Hippocampal formation (tissue), 2 donors: Measurements from ENCODE around the gene GFI1B.
"Not testable (repeated sequence)": the region's sequence is repeated elsewhere in the genome, so short reads cannot be mapped to it uniquely, and the experiment has no call there.

Source experiments
- DNase-seq, 2 donors: peaks; one replicate each; lab custom pipeline; 2025; lab: John Stamatoyannopoulos, UW

Gene GFI1B

DNA sequence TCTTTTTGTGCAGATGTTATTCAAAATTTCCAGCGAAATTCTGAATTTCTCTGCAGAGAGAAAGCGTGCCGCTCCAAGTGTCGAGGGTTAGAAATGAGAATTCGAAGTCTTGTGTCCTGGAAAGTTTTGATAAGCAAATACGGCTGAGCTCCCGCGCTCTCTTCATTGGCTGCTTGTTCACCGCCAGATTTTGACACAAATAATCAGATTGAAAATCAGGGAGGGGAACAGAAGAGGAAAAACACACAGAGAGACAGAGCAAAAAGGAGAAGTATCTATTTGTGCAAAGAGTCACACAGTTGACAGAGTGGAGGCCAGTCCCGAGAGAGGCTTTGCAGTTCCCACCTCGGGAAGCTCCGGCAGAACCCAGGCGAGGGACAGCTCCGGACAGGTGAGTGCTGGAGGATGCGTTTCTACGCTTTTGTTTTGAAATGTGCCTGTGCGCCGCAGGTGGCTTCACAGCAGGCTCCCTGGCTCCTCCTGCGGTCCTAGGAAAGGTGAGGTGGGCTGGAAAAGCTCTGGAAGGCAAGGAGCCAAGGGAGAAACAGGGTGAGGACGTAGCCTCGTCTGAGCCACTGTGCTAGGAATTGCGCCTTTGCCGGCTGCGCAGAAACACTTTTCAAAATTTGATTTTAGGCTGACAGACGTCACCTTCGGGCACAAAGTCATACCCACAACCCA, at the start of gene GFI1B:
GFI1B (plus strand) TSS at position 244 of the 681 bp plus-strand sequence. CDS start 7,985 bp downstream, outside the sequence.
- DNase-seq: no peak

- no peak for DNase-seq
Measured at GRCh38 chr9:132931178-132931735, 47.2 kb upstream of the GFI1B start.

- DNase-seq: no peak
Measured at GRCh38 chr9:132935026-132935425, 43.5 kb upstream of the GFI1B start.

DNA sequence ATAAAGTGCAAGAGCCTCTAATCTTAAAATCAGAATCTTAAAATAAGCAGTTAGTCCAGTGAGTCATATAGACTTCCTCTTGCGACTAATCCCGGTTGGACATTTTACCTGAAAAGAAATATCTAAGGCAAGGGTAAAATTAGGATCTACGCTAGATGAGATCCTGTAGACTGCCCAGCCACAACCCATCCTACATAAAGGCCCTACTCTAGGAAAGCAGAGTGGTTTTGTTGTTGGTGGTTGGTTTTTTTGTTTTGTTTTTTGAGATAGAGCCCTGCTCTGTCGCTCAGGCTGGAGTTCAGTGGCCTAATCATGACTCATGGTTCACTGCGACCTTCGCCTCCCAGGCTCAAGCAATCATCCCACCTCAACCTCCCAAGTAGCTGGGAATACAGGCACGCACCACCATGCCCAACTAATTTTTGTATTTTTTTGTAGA, 41.0 kb upstream of the GFI1B start:
- no peak for DNase-seq

- no peak for DNase-seq
Measured at GRCh38 chr9:132939169-132939568, 39.3 kb upstream of the GFI1B start.

DNA sequence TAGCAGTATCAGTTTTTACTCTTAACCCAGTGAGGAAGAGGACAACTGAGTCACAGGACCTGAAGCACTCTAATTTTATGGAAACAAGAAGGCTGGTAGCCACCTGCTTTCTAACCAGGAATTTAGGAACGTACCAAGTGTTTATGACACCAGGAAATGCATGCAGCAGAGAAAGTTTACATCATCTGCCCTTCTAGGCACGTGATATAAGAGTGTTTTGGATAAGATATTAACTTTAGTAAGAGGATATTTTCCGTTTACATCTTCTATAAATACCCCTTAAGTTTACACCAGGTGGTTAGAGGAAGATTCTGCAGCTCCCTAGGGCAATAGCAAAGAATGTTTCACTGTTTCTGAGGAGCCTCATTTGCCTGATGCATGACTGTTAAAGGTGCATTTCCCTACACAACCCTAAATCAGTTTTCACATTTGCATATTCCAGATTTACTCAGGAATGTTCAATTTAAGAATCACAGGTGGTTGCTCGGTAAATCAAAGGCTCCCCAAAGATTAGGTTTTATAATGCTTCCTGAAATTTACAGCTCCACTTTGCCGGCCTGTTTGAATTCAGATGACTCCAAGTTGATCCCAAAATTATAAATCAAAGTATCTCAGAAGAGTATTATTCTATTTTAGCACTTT, 35.8 kb upstream of the GFI1B start:
- no peak for DNase-seq

DNA sequence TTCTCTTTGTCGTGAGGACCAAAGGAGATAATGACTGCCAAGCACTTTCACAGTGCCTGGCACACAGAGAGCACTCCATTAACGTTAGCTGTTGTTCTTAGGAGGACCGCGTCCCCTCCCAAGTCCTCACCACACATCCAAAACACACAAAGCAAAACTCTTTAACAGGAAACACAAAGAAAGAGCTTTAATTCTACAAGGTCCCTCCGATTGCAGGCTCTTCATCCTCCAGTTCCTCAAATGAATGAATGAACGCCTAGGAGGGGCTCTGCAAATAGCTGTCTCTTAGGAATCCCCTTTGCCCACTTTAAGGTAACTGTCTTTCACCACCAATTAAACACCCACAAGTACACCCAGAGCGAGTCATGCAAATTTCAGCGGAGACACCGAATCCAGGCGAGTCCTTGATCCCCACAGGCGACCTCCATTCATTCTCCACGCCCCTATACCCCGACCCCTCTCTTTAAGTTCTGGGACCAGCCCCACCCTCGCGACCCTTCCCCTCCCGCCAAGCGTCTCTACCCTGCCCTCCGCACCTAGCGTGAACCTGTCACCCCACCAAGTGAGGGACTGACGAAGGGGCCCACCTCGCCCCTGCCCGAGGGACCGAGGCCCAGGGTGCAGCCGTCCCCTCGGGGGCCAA, 34.7 kb upstream of the GFI1B start:
- no peak for DNase-seq

- DNase-seq: peak; percentile 88 to 90
Measured at GRCh38 chr9:132944294-132945185, 34.0 kb upstream of the GFI1B start, which contains the start of gene TSC1. TSC1 (minus strand) TSS chr9:132944616; CDS start chr9:132928872, 15,744 bp downstream.

DNA sequence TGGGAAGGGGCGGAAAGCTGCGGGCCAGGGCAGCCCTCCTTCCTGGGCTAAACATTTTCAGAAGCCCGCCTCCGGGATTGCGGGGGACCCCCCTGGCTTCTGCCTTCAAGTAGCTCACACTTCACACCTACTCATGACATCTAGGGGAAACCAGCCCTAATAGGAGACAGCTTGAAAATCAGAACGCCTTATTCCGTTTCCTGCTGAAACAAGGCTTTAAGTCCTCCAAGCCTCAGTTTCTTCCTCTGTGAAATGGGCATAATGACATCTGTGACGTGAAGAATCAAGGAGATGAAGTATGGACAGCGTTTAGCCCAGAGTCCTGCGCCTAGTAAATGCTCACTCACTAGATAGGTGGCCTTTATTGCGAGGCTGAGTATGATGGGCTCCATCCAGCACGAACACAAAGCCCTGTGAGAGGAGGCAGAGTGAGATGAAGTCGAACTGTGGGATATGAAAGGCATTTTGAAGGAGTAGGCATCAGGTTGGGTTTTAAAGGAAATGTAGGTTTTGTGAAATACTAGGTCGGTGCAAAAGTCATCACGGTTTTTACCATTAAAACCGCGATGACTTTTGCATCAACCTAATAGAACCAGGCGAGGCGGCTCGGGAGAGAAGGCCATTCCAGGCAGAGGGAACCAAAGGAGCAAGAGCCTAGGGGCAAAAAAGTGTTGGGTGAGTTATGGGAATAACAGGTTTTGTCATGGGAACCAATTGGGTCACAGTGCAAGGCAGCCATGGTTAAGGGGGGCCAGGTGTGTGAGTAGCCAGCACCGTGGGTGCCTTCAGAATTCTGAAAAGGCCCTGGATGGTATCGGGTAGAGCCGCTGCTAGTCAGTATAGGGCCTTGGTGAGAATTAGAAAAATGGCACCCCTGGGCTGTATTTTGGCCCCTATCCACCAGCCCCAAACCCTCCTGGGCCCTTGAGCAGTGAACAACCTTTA, 33.0 kb upstream of the GFI1B start:
- DNase-seq: no peak

DNA sequence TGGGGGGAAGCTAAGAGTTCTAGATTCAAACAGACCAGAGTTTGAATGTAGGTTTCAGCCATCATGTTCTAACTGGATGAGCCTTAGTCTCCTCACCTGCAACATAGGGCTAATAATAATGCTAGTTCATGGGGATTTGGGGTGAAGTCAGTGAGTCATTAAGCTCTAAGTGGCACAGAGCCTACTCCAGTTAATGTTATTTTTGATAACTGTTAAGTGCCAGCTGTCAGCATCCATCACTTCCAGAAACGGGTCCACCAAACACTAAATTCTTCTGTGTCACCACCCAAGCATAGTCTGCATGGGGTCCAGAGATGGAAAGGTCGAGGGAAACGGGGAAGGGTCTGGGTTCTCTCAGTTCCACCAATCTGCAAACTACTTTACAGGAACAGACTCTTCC, 32.3 kb upstream of the GFI1B start:
- DNase-seq: no peak

- DNase-seq: no peak
Measured at GRCh38 chr9:132946631-132947295, 31.7 kb upstream of the GFI1B start.

DNA sequence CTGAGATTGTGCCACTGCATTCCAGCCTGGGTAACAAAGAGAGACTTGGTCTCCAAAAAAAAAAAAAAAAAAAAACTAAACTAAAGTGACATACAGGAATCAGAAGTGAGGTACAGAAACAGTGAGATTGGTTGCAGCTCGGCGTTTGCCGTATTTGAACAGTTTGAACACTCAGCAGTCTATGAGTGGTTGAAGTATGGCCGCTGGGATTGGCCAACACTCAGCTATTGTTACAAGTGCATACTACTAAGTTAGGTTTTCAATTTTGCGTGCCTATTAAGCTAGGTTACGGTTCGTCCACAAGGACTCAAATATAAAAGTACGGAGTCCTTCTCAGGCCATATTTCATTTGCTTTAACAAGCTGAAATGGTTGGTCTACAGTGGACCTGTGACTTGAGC, 30.7 kb upstream of the GFI1B start:
- no peak for DNase-seq

DNA sequence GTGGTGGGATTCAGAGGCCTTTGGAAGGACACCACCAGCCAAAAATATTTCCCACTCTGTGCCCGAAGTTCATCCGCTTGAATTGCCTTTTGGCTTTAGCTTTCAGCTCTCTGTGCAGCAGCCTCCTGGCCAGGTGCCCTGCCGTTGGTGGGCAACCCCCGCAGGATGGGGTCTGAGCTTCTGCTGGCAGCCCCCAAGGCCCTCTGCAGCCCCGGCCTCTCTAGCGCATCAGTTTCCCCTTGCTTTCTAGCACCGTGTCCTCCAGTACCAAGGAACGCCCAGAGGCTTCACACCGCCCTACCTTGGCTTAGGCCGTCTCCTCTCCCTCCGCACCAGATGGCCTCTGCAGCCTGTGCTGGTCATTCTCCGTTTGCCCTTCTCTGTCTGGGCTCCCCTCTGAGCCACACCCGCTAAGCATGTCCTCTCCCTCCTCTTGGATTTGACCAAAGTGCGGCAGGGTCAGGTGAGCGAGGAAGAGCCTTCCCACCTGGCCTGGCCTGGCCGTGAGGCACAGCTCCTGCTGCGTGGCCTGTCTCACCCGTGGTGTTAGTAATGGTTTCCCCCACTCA, 29.9 kb upstream of the GFI1B start:
- no peak for DNase-seq

GRCh38 chr9:132949709-132950108, 28.8 kb upstream of the GFI1B start:
- no peak for DNase-seq

- no peak for DNase-seq
Measured at GRCh38 chr9:132955123-132955522, 23.4 kb upstream of the GFI1B start.

- DNase-seq: no peak
Measured at GRCh38 chr9:132955768-132956167, 22.7 kb upstream of the GFI1B start.

DNA sequence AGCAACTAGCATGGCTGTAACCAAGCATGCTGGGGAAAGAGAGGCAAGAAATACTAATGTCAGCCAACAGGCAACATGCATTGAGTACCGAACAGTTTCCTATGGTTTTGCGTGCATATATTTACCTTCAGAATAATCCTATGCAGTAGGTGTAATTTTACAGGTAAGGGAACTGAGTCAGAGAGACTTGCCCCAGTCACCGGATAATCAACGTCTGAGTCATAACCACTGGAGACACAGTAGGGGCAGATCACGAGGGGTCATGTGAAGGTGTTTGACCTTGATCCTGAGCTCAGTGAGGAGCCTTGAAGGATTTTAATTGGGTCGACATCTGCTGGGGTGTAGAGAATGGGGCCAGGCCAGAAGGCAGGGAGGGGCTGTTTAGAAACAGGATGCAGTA, 20.7 kb upstream of the GFI1B start:
- no peak for DNase-seq

- DNase-seq: no peak
Measured at GRCh38 chr9:132961002-132961401, 17.5 kb upstream of the GFI1B start.

GRCh38 chr9:132965478-132965877, 13.0 kb upstream of the GFI1B start:
- DNase-seq: no peak

- not testable (repeated sequence) for DNase-seq
Measured at GRCh38 chr9:132967908-132968307, 10.6 kb upstream of the GFI1B start.
